Large intestine (tissue), 3 donors: ENCODE measurements around the gene XRCC1. TPM values are rescaled to one million over a fixed set of nuclear protein-coding genes. Genes with fewer than 3 reads are reported as not detected.

Experiments
- DNase-seq, 2 donors: peaks; one replicate each; pipeline versions ENCODE4 v3.0.0 to v3.0.0-alpha.2; 2013
- H3K27ac ChIP-seq: one replicate; pipeline ENCODE4 v1.5.1; 2013; ENCODE audit warnings: low read length
- H3K27me3 ChIP-seq: 2 replicates; pipeline ENCODE4 v1.6.1; 2013; ENCODE audit warnings: low read length; ENCODE audit not compliant: control insufficient read depth, insufficient read depth
- H3K36me3 ChIP-seq: 2 replicates; pipeline ENCODE4 v1.6.1; 2013; ENCODE audit warnings: low read length; ENCODE audit not compliant: control insufficient read depth, insufficient read depth
- H3K4me1 ChIP-seq: one replicate; pipeline ENCODE4 v1.6.1; 2013; ENCODE audit warnings: low read length; ENCODE audit not compliant: control insufficient read depth, insufficient read depth
- H3K4me3 ChIP-seq: one replicate; pipeline ENCODE4 v1.5.1; 2013; ENCODE audit warnings: low read length
- H3K9me3 ChIP-seq: one replicate; pipeline ENCODE4 v1.6.1; 2013; ENCODE audit warnings: mild to moderate bottlenecking, low read depth, low read length, moderate library complexity; ENCODE audit not compliant: control insufficient read depth
- WGBS: methylation state at CpG from one replicate; pipeline ENCODE4 v1.1.5; 2013; ENCODE audit warnings: low lambda C conversion rate; ENCODE audit not compliant: insufficient coverage; 5-methylcytosine and 5-hydroxymethylcytosine counted together
- polyA plus RNA-seq: library from polyadenylated mRNA; unstranded; fragments of 120-200 nt; gene quantifications from one replicate; pipeline ENCODE4 v1.2.1, GENCODE V29; 2013

Gene XRCC1
- polyA plus RNA-seq, 1 donor, result 47.4 TPM

- Histone ChIP-seq H3K4me3 (no peak overlapping the region), H3K36me3 (peaks cover 57% of the 10 kb centered on the region), H3K9me3 (no peaks in the 10 kb centered on the region), H3K4me1 (no peaks in the 10 kb centered on the region), H3K27ac (no peak overlapping the region), H3K27me3 (no peaks in the 10 kb centered on the region)
- DNase-seq, result no peak
- WGBS, result no CpG with 5 or more reads among the region's 3 CpGs
These were observed 28.7 kb downstream of the XRCC1 start for GRCh38 chr19:43546581-43546980.

- Histone ChIP-seq H3K36me3 (peaks cover 55% of the 10 kb centered on the region), H3K9me3 (no peaks in the 10 kb centered on the region), H3K27ac (no peak overlapping the region), H3K4me1 (no peaks in the 10 kb centered on the region), H3K27me3 (no peaks in the 10 kb centered on the region), H3K4me3 (no peak overlapping the region)
- DNase-seq, result no peak
- no CpG with 5 or more reads among the region's 2 CpGs for WGBS
These were observed 29.3 kb downstream of the XRCC1 start for GRCh38 chr19:43545981-43546380.

- DNase-seq, result no peak
- Histone ChIP-seq H3K27ac (no peak overlapping the region), H3K4me3 (no peak overlapping the region), H3K4me1 (no peaks in the 10 kb centered on the region), H3K9me3 (no peaks in the 10 kb centered on the region), H3K36me3 (peaks cover 53% of the 10 kb centered on the region), H3K27me3 (no peaks in the 10 kb centered on the region)
- 80% methylated on average over 1 of the region's 5 CpGs for WGBS
These were observed 30.1 kb downstream of the XRCC1 start for GRCh38 chr19:43545276-43545675.

- no peaks in the 10 kb centered on the region for H3K9me3 ChIP-seq
- no peak for DNase-seq
- H3K36me3 ChIP-seq, result peaks cover 51% of the 10 kb centered on the region
- no peak overlapping the region for H3K27ac ChIP-seq
- no CpG with 5 or more reads among the region's 9 CpGs for WGBS
- no peaks in the 10 kb centered on the region for H3K4me1 ChIP-seq
- H3K27me3 ChIP-seq, result no peaks in the 10 kb centered on the region
- no peak overlapping the region for H3K4me3 ChIP-seq
These were observed 31.2 kb downstream of the XRCC1 start for GRCh38 chr19:43544077-43544476.

GRCh38 chr19:43541920-43542650, 33.2 kb downstream of the XRCC1 start:
- Histone ChIP-seq H3K27me3 (no peaks in the 10 kb centered on the region), H3K4me3 (no peak overlapping the region), H3K36me3 (peaks cover 58% of the 10 kb centered on the region), H3K9me3 (no peaks in the 10 kb centered on the region), H3K27ac (no peak overlapping the region), H3K4me1 (no peaks in the 10 kb centered on the region)
- DNase-seq, result no peak
- no CpG with 5 or more reads among the region's 5 CpGs for WGBS

GRCh38 chr19:43540381-43540780, 34.9 kb downstream of the XRCC1 start:
- no peak overlapping the region for H3K27ac ChIP-seq
- no peaks in the 10 kb centered on the region for H3K9me3 ChIP-seq
- DNase-seq, result no peak
- H3K27me3 ChIP-seq, result no peaks in the 10 kb centered on the region
- WGBS, result no CpG with 5 or more reads among the region's 3 CpGs
- no peaks in the 10 kb centered on the region for H3K4me1 ChIP-seq
- H3K4me3 ChIP-seq, result no peak overlapping the region
- peaks cover 50% of the 10 kb centered on the region for H3K36me3 ChIP-seq

GRCh38 chr19:43538922-43539321, 36.4 kb downstream of the XRCC1 start:
- H3K9me3 ChIP-seq, result no peaks in the 10 kb centered on the region
- no peaks in the 10 kb centered on the region for H3K27me3 ChIP-seq
- no peak overlapping the region for H3K4me3 ChIP-seq
- peaks cover 4% of the 10 kb centered on the region for H3K4me1 ChIP-seq
- H3K36me3 ChIP-seq, result peaks cover 39% of the 10 kb centered on the region
- DNase-seq, result no peak
- no peak overlapping the region for H3K27ac ChIP-seq

GRCh38 chr19:43534816-43535761, 40.2 kb downstream of the XRCC1 start:
- Histone ChIP-seq H3K27ac (no peak overlapping the region), H3K9me3 (no peaks in the 10 kb centered on the region), H3K4me3 (no peak overlapping the region), H3K36me3 (peaks cover 11% of the 10 kb centered on the region), H3K27me3 (no peaks in the 10 kb centered on the region), H3K4me1 (peaks cover 4% of the 10 kb centered on the region)
- WGBS, result no CpG with 5 or more reads among the region's 62 CpGs
- peak; percentile 42 to 59 for DNase-seq

GRCh38 chr19:43534305-43534815, 41.0 kb downstream of the XRCC1 start:
- WGBS, result no CpG with 5 or more reads among the region's 17 CpGs
- Histone ChIP-seq H3K27ac (peak overlapping the region; percentile 15), H3K27me3 (no peaks in the 10 kb centered on the region), H3K4me1 (peaks cover 4% of the 10 kb centered on the region), H3K9me3 (no peaks in the 10 kb centered on the region), H3K36me3 (peaks cover 9% of the 10 kb centered on the region), H3K4me3 (peak overlapping the region; percentile 59)
- no peak for DNase-seq

GRCh38 chr19:43533546-43534304, 41.6 kb downstream of the XRCC1 start:
- peak; percentile 99 for DNase-seq
- WGBS, result no CpG with 5 or more reads among the region's 41 CpGs

More at GRCh38 chr19:43533546-43534304, 41.6 kb downstream of the XRCC1 start:
- H3K27ac ChIP-seq, result peak overlapping the region; percentile 87
- H3K36me3 ChIP-seq, result peaks cover 9% of the 10 kb centered on the region
- H3K4me3 ChIP-seq, result peak overlapping the region; percentile 59
- H3K4me1 ChIP-seq, result peaks cover 4% of the 10 kb centered on the region
- H3K9me3 ChIP-seq, result no peaks in the 10 kb centered on the region
- H3K27me3 ChIP-seq, result no peaks in the 10 kb centered on the region
